NCI-H345 (cell line): ENCODE data around the gene RECQL5.
A peak's percentile ranks its signal among the peaks of the same experiment; 100 is the strongest.

Source experiments
- DNase-seq: peaks from one replicate; lab custom pipeline; 2025; lab: John Stamatoyannopoulos, UW

The RECQL5 gene

GRCh38 chr17:75633486-75634375, 33.2 kb downstream of the RECQL5 start:
- DNase-seq, result peak; percentile 95

- peak; percentile 55 for DNase-seq
Measured at GRCh38 chr17:75632863-75633485, 34.0 kb downstream of the RECQL5 start, which contains the start of gene SMIM5. Gene SMIM5, plus strand, starts transcription at chr17:75633434. Its CDS starts 6,768 bp downstream, at chr17:75640202.

- no peak for DNase-seq
Measured at GRCh38 chr17:75632428-75632827, 34.5 kb downstream of the RECQL5 start.

- DNase-seq, result no peak
Measured at GRCh38 chr17:75631353-75631752, 35.6 kb downstream of the RECQL5 start.

- no peak for DNase-seq
Measured at GRCh38 chr17:75630071-75630917, 36.7 kb downstream of the RECQL5 start.

- DNase-seq, result no peak
Measured at GRCh38 chr17:75629157-75629556, 37.8 kb downstream of the RECQL5 start.

- no peak for DNase-seq
Measured at GRCh38 chr17:75628425-75628824, 38.5 kb downstream of the RECQL5 start.

- DNase-seq, result no peak
Measured at GRCh38 chr17:75627094-75627493, 39.9 kb downstream of the RECQL5 start.

- DNase-seq, result no peak
Measured at GRCh38 chr17:75626496-75627038, 40.4 kb downstream of the RECQL5 start.

- DNase-seq, result peak; percentile 19
Measured at GRCh38 chr17:75625813-75626486, 41.0 kb downstream of the RECQL5 start.

GRCh38 chr17:75624714-75625345, 42.1 kb downstream of the RECQL5 start:
- DNase-seq, result no peak

GRCh38 chr17:75624021-75624420, 42.9 kb downstream of the RECQL5 start:
- no peak for DNase-seq

- DNase-seq, result no peak
Measured at GRCh38 chr17:75623386-75623785, 43.6 kb downstream of the RECQL5 start.

- no peak for DNase-seq
Measured at GRCh38 chr17:75622771-75623273, 44.1 kb downstream of the RECQL5 start.

- DNase-seq, result no peak
Measured at GRCh38 chr17:75622076-75622475, 44.9 kb downstream of the RECQL5 start.

- no peak for DNase-seq
Measured at GRCh38 chr17:75621489-75621888, 45.5 kb downstream of the RECQL5 start.

GRCh38 chr17:75619506-75620431, 47.2 kb downstream of the RECQL5 start:
- DNase-seq, result peak; percentile 4

- no peak for DNase-seq
Measured at GRCh38 chr17:75617675-75618074, 49.3 kb downstream of the RECQL5 start.

- DNase-seq, result no peak
Measured at GRCh38 chr17:75617218-75617617, 49.7 kb downstream of the RECQL5 start.
